BLaER1 (cell line): ENCODE data around the gene VOPP1.
"Not testable (repeated sequence)": the region's sequence is repeated elsewhere in the genome, so short reads cannot be mapped to it uniquely, and the experiment has no call there.

Experiments used
- H3K27ac ChIP-seq: shearing (Covaris generic); formaldehyde crosslinking; 2 replicates; pipeline ENCODE4 v1.8.1; 2022
- H3K27me3 ChIP-seq: shearing (Covaris generic); formaldehyde crosslinking; 2 replicates; pipeline ENCODE4 v1.8.1; 2022
- H3K36me3 ChIP-seq: shearing (Covaris generic); formaldehyde crosslinking; 2 replicates; pipeline ENCODE4 v1.8.1; 2022
- H3K4me1 ChIP-seq: shearing (Covaris generic); formaldehyde crosslinking; 2 replicates; pipeline ENCODE4 v1.8.1; 2022
- H3K4me2 ChIP-seq: shearing (Covaris generic); formaldehyde crosslinking; 2 replicates; pipeline ENCODE4 v1.8.1; 2022
- H3K4me3 ChIP-seq: shearing (Covaris generic); formaldehyde crosslinking; 2 replicates; pipeline ENCODE4 v1.8.1; 2022
- H3K9ac ChIP-seq: shearing (Covaris generic); formaldehyde crosslinking; 2 replicates; pipeline ENCODE4 v1.8.1; 2022
- H3K9me3 ChIP-seq: shearing (Covaris generic); formaldehyde crosslinking; 2 replicates; pipeline ENCODE4 v1.8.1; 2022
- H4K20me1 ChIP-seq: shearing (Covaris generic); formaldehyde crosslinking; 2 replicates; pipeline ENCODE4 v1.8.1; 2022
- Cebpa-rat ChIP-seq: shearing (Covaris generic); IDR thresholded peaks from 2 replicates; pipeline ENCODE4 v1.8.1; 2022

Gene VOPP1

DNA sequence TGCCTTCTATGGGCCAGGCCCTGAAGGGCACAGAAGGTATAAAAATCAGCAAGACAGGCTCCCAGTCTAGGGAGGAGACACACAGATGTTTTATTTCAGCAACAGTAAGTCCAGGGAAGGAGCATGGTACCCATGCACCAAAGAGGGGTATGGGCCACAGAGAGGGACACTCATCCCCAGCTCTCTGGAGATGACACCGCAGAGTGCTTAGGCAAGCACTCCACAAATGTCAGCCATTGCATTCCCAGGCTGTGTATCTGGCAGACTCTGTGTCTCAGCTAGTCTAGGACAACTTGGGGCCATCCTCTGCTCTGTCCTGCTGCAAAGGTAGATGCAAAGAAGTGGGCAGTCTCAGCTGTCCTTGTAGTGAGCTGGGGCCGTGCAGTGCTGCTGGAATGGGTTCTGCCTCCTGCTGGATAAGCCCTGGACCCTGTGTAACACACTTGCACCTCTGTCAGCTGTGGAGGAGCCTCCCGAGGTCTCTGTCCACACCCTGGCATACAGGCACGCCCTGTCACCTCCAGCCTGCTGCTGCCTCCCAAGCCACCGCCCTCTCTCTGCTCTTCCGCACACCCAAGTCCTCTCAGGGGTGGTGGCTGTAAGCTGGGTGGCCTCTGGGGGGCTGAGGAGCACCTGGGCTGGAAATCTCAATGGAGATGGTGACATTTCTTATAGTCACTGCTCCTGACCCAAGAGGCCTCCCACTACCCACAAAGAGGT is 57.6 kb downstream of the VOPP1 start:
- H3K27ac ChIP-seq, result no peak overlapping the region
- H3K36me3 ChIP-seq, result peaks cover 63% of the 10 kb centered on the region
- H3K4me1 ChIP-seq, result peaks cover 18% of the 10 kb centered on the region
- H3K27me3 ChIP-seq, result no peaks in the 10 kb centered on the region
- TF ChIP-seq Cebpa-rat, result no peak
- H3K9me3 ChIP-seq, result no peaks in the 10 kb centered on the region
- peaks cover 41% of the 10 kb centered on the region; the same call in 1 of the 2 replicates for H4K20me1 ChIP-seq
- no peak overlapping the region for H3K4me3 ChIP-seq
- no peak overlapping the region for H3K9ac ChIP-seq
- H3K4me2 ChIP-seq, result no peak overlapping the region

DNA sequence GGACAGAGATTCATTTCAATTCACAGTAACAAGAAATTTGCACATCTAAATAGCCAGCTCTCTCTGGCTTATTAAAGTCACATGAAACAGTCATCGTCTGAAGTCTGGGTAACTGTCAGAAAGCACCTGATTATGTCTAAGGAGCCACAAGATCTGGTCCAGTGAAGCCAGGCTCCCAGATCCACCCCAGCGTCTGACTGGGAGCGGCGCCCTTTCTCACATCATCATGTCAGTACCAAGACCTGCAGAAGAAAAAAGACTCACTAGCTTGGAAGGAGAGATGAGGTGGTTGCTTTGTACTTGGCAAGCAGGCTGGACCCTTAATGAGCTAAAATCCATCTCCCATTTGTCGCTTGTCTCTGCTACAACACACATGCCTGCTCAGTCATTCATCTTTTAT is 58.4 kb downstream of the VOPP1 start:
- Histone ChIP-seq H4K20me1 (peaks cover 34% of the 10 kb centered on the region; the same call in 1 of the 2 replicates), H3K9ac (no peak overlapping the region), H3K4me2 (no peak overlapping the region), H3K27me3 (no peaks in the 10 kb centered on the region), H3K27ac (no peak overlapping the region), H3K36me3 (peaks cover 56% of the 10 kb centered on the region), H3K4me1 (peaks cover 18% of the 10 kb centered on the region), H3K9me3 (no peaks in the 10 kb centered on the region), H3K4me3 (no peak overlapping the region)
- no peak for TF ChIP-seq Cebpa-rat

DNA sequence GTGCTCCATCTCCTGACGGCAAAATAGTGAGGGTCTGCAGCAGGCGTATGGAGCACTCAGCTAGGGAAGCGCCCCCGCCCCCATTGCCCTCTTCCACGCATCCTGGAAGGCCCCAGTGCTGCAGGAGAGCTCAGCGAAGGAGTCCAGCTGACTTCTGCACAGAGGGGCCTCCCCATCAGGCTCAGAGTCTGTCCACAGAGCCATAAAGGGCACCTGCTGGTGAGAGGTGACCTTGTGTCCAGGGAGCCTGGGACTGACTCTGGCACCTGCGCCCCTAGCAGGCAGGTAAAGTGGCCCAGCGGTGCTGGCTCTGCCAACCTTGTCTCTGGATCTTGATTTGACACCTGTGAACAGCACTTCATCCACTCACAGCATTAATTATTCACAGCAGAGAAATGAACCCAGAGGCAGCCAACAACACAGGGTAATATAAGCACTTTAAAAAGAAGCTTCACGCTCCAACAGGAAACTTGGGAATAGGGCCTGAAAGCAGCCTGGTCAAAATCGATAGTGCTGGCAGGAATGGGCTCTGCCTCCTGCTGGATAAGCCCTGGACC is 59.6 kb downstream of the VOPP1 start:
- TF ChIP-seq Cebpa-rat, result no peak
- Histone ChIP-seq H3K4me2 (no peak overlapping the region), H3K36me3 (peaks cover 44% of the 10 kb centered on the region), H3K9me3 (no peaks in the 10 kb centered on the region), H3K4me1 (peaks cover 18% of the 10 kb centered on the region), H4K20me1 (peaks cover 34% of the 10 kb centered on the region; the same call in 1 of the 2 replicates), H3K4me3 (no peak overlapping the region), H3K9ac (no peak overlapping the region), H3K27me3 (no peaks in the 10 kb centered on the region), H3K27ac (no peak overlapping the region)

DNA sequence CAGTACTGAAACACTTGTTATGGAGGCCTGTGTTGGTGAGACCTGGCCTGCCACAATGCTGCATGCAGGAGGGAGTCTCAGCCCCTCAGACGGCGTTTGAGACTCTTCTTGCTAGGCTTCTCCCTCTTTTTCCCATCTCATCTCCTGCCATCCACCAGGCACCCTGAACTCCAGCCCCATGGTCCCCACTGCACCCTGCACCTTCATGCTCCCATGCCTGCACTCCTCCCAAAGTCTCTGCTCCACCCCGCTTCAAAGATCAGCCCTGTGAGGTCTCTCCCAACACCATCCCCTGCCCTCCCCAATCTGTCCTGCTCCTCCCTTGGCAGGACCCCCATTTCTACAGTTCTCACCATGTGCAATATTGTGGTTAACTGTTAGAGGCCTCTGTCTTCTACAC is 61.7 kb downstream of the VOPP1 start:
- Histone ChIP-seq H3K4me2 (no peak overlapping the region), H3K9me3 (no peaks in the 10 kb centered on the region), H3K27me3 (no peaks in the 10 kb centered on the region), H3K36me3 (peaks cover 39% of the 10 kb centered on the region), H3K4me3 (no peak overlapping the region), H4K20me1 (peaks cover 30% of the 10 kb centered on the region; the same call in 1 of the 2 replicates), H3K4me1 (peaks cover 9% of the 10 kb centered on the region), H3K27ac (no peak overlapping the region), H3K9ac (no peak overlapping the region)
- TF ChIP-seq Cebpa-rat, result no peak

DNA sequence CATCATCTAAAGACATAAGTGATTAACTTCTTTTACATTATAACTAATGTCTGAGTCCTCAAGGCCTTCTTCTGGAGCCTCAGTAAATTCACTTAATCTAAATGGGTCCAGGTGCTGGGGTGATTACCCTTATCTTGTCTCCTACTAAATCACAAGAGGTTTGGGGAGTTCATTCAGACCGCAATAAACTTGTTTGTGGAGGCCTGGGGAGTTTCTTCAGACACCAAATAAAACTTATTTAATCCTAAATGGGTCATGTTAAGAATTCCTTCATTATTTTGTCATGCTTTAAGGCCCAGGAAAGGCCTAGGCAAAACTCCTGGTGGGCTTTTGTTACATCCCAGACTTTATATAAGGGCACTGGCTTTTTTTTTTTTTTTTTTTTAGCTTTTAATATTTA is 62.1 kb downstream of the VOPP1 start:
- not testable (repeated sequence) for H3K4me3 ChIP-seq, H3K9ac ChIP-seq, H3K9me3 ChIP-seq, H3K27ac ChIP-seq, H3K4me1 ChIP-seq, H3K4me2 ChIP-seq, H3K27me3 ChIP-seq
- Histone ChIP-seq H4K20me1 (peaks cover 26% of the 10 kb centered on the region; the same call in 1 of the 2 replicates), H3K36me3 (peaks cover 35% of the 10 kb centered on the region)

DNA sequence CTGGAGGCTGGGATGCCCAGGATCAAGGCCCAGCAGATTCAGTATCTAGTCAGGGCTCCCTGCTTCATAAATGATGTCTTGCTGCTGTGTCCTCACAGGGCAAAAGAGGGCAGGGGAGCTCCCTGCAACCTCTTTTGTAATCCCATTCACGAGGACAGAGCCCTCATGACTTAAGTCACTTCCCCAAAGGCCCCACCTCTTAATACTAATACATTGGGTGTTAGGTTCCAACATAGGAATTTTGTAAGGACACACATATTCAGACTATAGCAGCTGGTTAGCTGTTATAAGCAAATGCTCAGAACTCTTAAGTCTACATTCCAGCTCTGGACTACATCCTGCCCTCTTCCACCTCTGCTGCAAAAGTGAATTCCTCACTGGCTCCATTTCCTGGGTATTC is 63.0 kb downstream of the VOPP1 start:
- H3K36me3 ChIP-seq, result peaks cover 27% of the 10 kb centered on the region
- H3K9ac ChIP-seq, result no peak overlapping the region
- H3K27ac ChIP-seq, result no peak overlapping the region
- no peaks in the 10 kb centered on the region for H3K27me3 ChIP-seq
- TF ChIP-seq Cebpa-rat, result no peak
- H3K9me3 ChIP-seq, result no peaks in the 10 kb centered on the region
- H4K20me1 ChIP-seq, result peaks cover 29% of the 10 kb centered on the region
- H3K4me2 ChIP-seq, result no peak overlapping the region
- H3K4me1 ChIP-seq, result peaks cover 7% of the 10 kb centered on the region; the same call in 1 of the 2 replicates
- H3K4me3 ChIP-seq, result no peak overlapping the region

DNA sequence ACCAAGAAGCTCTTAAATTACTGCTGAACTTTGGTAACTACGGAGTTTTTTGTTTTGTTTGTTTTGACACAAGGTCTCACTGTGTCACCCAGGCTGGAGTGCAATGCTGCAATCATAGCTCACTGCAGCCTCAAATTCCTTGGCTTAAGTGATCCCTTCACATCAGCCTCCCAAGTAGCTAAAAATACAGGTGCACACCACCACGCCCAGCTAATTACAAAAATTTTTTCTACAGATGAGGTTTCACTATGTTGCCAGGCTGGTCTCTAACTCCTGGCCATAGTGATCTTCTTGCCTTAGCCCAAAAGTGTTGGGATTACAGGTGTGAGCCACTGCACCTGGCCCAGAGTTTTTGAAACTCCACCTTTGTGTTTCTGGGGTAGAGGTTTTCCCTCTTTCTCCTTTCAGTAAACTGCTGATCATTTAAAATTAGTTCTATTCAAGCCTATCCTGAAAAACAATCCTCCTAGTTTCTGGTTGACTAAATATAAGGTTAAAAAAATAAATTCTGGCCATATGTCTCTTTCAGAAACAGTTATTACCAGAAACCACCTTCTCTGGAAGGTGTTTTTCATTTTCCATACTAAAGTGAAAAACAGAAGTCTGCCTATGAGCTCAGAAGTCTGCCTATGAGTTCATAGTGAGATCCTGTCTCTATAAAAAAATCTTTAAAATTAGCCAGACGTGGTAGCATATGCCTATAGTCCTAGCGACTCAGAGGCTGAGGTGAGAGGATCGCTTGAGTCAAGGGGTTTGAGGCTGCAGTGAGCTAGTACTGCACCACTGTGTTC is 63.9 kb downstream of the VOPP1 start:
- no peaks in the 10 kb centered on the region for H3K9me3 ChIP-seq
- no peak for TF ChIP-seq Cebpa-rat
- H3K4me3 ChIP-seq, result no peak overlapping the region
- H3K9ac ChIP-seq, result no peak overlapping the region
- H3K4me2 ChIP-seq, result no peak overlapping the region
- H3K4me1 ChIP-seq, result peaks cover 9% of the 10 kb centered on the region; the same call in 1 of the 2 replicates
- H3K27ac ChIP-seq, result no peak overlapping the region
- H3K27me3 ChIP-seq, result no peaks in the 10 kb centered on the region
- peaks cover 31% of the 10 kb centered on the region for H4K20me1 ChIP-seq
- H3K36me3 ChIP-seq, result peaks cover 19% of the 10 kb centered on the region

DNA sequence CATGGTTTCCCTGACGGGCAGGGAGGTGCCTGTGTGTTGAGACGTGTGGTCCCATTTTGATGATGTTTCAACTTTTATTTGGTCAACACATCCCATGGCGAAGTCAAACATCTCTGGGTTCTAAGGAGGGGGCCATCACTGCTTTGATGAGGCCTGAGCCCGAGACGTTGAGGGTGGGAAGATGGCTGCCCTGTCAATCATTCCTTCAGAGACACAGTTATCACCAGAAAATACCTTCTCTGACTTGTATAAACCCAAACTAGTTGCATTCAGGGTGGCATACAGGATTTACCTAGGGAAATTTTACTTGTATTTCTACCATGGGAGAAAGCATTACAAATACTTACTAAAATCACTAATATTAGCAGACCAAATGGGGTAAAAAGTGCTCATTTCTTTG is 64.6 kb downstream of the VOPP1 start:
- Histone ChIP-seq H3K27ac (no peak overlapping the region), H3K36me3 (peaks cover 13% of the 10 kb centered on the region), H3K4me1 (peaks cover 9% of the 10 kb centered on the region; the same call in 1 of the 2 replicates)

DNA sequence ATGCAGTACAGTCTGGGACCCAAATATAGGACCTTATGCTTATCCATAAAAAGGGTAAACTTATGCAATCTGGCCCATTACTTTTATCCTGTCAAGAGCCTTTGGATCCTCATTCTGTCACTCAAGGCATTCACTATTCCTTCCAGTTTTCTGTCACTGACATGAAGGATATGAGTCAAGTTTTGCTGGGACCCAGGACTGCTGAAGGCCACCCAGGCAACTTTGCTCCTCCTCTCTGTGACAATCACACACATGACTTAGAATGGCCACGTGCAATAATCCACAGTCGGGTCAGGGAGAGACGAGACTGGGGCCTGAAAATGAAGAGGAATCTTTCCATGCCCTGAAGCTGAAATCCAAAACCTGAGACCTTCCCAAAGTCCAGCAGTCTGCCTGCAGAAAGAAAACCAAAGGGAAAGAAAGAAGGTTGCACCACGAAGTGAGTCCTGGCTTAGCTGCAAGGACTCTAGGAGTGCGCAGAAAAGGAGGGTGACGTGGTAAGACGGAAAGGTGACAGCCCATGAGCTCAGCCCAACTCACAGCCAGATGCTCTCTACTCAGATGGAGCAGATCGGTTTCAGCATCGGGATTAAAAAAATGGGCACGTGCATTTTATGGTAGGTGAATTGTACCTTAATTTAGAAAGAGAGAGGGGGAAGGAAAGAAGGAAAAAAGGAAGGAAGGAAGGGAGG is 67.2 kb downstream of the VOPP1 start:
- no peak for TF ChIP-seq Cebpa-rat
- Histone ChIP-seq H3K9ac (no peak overlapping the region), H4K20me1 (peaks cover 36% of the 10 kb centered on the region), H3K27ac (no peak overlapping the region), H3K27me3 (no peaks in the 10 kb centered on the region), H3K9me3 (no peaks in the 10 kb centered on the region), H3K4me1 (peaks cover 9% of the 10 kb centered on the region; the same call in 1 of the 2 replicates), H3K36me3 (peaks cover 27% of the 10 kb centered on the region), H3K4me3 (no peak overlapping the region), H3K4me2 (no peak overlapping the region)

More for the DNA sequence above, 64.6 kb downstream of the VOPP1 start:
- no peak overlapping the region for H3K4me2 ChIP-seq
- H3K9me3 ChIP-seq, result no peaks in the 10 kb centered on the region
- no peak for TF ChIP-seq Cebpa-rat
- H3K4me3 ChIP-seq, result no peak overlapping the region
- H4K20me1 ChIP-seq, result peaks cover 27% of the 10 kb centered on the region
- no peaks in the 10 kb centered on the region for H3K27me3 ChIP-seq
- no peak overlapping the region for H3K9ac ChIP-seq
